AG09309 (cell line): ENCODE measurements around the gene MCTP1.

ENCODE experiments used
- DNase-seq: peaks from one replicate; pipeline ENCODE4 v3.0.0-alpha.2; 2010; ENCODE audit warnings: low read depth
- H3K4me3 ChIP-seq: 2 replicates; pipeline ENCODE4 v1.5.1; 2011; ENCODE audit warnings: mild to moderate bottlenecking, low read depth, low read length, moderate library complexity; ENCODE audit not compliant: control insufficient read depth
- TF ChIP-seq, protein P1 (sequence below): IDR thresholded peaks from 2 replicates; pipeline ENCODE4 v1.5.1; 2011; ENCODE audit warnings: mild to moderate bottlenecking, low read depth, low read length, inconsistent platforms; ENCODE audit not compliant: insufficient read depth, control insufficient read depth; ENCODE audit errors: missing control alignments

Gene MCTP1

DNA sequence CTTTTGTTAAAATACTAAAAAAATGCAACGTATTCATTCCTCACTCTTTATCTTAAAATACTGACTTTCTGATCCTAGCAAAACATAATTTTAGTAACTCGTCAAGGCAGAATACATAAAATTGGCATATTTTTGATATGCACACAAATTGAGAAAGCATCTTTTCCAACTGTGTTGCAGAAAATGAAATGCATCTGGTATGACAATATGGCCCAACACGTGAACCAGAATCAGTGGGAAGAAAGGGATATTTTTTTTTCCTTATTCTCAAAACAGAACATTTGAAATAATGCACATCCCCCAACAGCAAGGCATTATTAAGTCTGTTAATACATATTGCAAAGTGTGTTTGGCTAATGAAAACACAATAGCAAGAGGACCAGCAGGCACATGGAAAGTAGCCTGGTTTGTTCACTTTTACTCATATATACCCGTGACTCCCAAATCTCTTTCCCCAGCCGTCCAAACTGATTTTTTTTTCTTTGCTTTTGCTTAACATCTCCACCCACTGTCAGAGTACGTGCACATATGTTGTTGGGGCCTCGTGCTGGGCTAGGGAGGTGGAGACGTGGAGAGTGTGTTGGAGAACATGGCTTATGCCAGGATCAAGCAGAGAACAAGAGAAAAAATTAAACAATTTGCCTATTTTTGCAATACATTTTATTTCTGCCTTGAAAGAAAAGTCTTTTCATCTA is 4.3 kb downstream of the MCTP1 start:
- TF ChIP-seq, protein P1, sequence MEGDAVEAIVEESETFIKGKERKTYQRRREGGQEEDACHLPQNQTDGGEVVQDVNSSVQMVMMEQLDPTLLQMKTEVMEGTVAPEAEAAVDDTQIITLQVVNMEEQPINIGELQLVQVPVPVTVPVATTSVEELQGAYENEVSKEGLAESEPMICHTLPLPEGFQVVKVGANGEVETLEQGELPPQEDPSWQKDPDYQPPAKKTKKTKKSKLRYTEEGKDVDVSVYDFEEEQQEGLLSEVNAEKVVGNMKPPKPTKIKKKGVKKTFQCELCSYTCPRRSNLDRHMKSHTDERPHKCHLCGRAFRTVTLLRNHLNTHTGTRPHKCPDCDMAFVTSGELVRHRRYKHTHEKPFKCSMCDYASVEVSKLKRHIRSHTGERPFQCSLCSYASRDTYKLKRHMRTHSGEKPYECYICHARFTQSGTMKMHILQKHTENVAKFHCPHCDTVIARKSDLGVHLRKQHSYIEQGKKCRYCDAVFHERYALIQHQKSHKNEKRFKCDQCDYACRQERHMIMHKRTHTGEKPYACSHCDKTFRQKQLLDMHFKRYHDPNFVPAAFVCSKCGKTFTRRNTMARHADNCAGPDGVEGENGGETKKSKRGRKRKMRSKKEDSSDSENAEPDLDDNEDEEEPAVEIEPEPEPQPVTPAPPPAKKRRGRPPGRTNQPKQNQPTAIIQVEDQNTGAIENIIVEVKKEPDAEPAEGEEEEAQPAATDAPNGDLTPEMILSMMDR = no peak
- no peak overlapping the region for H3K4me3 ChIP-seq
- no peak for DNase-seq

DNA sequence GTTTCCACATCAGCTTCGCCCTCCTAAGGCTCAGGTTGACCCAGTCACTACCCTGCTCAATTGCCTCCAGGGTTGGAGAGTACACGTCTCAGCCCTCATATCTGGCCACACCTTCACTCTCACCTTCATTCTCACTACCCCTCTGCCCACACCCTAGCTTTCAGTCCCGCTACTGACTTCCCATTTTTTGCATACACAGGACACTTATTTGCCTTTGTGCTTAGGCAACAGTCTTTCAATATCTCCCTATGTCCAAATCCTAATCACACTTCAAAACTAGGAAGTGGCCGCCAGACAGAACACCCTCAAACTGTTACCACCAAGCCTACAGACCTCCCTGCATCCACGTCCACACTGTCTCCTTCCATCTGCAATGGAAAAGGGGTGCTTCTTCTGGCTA is 10.9 kb downstream of the MCTP1 start:
- TF ChIP-seq, protein P1 = no peak
- no peak for DNase-seq
- H3K4me3 ChIP-seq = no peak overlapping the region

DNA sequence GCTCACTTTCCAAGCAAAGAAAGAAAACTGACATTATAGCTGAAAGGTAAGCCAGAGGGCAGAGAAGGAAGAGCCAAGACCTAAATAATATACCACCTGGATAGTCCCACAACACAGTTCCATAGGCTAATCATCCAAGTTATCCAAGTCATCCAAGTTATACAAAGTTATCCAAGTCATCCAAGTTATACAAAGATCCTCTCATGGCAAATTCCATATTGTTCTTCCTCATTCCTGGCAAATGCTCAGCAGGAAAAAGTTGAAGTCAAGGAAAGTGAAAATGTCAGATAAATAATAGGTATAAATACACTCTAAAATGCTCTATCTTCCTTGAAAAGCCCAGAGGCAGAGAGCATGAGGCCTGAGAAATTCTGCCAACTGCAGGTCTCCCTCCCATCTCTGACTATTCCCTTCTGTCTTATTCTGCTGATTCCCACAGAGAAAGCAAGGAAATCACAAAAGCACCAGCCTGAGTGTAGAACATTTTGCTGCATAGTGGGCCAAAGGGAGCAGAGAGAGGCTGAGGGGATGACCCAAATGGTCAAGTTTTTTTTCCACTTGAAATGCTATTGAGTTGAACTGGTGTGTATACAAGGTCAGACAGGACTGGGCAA is 12.5 kb downstream of the MCTP1 start:
- no peak overlapping the region for H3K4me3 ChIP-seq
- no peak for DNase-seq
- TF ChIP-seq, protein P1 = no peak

DNA sequence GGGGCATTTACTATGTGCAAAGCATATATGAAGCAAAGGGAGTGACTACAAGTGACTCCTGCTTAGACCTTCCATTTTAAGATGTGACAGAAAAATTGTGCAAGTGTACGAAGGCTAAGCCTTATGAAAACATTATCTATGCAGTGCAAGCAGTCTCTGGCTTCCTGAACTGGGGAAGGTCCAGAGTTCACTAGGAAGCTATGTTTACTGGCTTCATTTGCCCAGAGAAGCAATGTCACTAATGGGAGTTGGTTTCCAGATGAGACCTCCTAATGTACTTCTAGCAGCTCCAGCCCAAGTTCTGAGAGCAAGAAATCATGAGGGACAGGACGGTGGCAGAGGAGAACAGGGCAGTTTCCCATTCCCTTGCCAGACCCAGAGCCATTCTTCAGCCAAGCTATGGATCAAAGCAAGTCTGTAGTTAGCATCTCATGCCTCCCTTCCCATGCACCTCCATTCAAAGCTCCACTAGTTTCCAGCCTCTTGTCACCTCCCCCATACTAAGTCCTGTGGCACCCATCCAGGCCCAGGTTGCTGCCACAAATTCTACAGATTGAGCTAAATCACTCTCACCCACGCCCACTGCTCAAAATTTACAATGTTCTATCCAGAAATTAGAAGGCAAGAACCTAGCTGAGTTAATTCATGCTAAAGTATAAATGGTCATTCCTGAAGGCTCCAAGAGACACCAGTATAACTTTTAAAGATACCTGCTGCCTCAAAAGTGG is 21.8 kb downstream of the MCTP1 start:
- TF ChIP-seq, protein P1 = no peak
- H3K4me3 ChIP-seq = no peak overlapping the region
- DNase-seq = no peak

DNA sequence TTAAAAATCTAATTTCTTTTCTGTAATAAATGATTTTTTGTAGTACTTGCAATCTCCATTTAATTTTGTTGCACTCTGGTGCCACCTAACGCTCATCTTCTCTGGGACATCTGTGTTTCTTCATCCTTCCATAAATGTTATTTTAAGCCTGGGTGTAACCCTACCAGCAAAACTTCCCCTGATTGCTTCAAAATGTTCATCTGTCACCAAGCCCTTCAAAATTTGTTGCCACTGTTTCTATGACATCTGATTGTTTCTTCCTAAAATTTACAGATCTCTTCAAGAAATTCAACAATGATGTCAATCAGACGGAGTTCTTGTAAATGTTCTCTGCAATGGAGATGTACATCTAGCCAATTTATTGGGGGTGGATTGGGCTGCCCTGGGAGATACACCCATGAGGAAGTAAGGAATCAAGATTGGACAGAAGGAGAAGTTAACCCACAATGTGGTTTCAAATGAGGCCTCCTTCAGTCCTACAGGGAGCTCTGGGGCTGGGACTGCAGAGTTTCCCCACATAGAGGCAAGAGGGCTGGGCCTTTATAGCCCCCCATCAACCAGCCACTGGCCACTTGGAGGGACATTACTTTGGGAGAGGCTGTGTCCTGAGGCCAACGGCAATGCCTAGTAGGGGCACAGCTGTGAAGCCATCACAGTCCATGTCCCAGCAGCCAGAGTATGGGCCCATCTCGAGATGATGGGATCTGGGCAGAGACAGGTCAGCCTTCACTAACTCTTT is 23.3 kb downstream of the MCTP1 start:
- TF ChIP-seq, protein P1 = peak; percentile 65

DNA sequence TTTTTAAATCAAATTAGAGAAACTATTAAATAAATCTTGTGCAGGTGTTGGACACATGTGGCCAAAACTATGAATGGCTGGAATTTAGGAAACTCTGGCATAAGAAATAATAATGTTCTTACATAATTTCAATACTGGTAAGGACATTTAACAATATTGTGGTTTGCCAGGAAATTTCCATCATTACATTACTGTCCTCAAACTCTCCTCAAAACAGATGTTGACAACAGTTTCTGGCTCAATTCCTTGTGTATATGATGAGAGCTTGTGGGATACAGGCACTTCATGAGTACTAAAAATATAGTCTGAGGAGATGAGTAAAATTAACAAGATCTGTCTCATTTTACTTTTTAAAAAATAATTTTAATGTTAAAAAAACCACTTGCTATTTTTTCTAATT is 27.9 kb downstream of the MCTP1 start:
- no peak overlapping the region for H3K4me3 ChIP-seq
- no peak for DNase-seq

More for the DNA sequence above, 23.3 kb downstream of the MCTP1 start:
- DNase-seq = peak; percentile 21
- no peak overlapping the region for H3K4me3 ChIP-seq

More for the DNA sequence above, 27.9 kb downstream of the MCTP1 start:
- TF ChIP-seq, protein P1 = no peak
